Left kidney (tissue), 2 donors: ENCODE measurements around the gene NECAB2. TPM values are rescaled to one million over a fixed set of nuclear protein-coding genes. Genes with fewer than 3 reads are reported as not detected.

Source experiments
- DNase-seq: peaks from one replicate; pipeline ENCODE4 v3.0.0-alpha.2; 2013
- polyA plus RNA-seq: library from polyadenylated mRNA; unstranded; fragments of 120-200 nt; gene quantifications from one replicate; pipeline ENCODE4 v1.2.1, GENCODE V29; 2013; ENCODE audit not compliant: insufficient read length

Gene NECAB2
- polyA plus RNA-seq, 1 donor: 2.6 TPM

GRCh38 chr16:84045001-84045817 lies 77.2 kb downstream of the NECAB2 start:
- DNase-seq: no peak

- DNase-seq: no peak
Observed at GRCh38 chr16:84045818-84046470, 77.9 kb downstream of the NECAB2 start.

- no peak for DNase-seq
Observed at GRCh38 chr16:84047206-84047605, 79.2 kb downstream of the NECAB2 start.

- no peak for DNase-seq
Observed at GRCh38 chr16:84047626-84048025, 79.6 kb downstream of the NECAB2 start.

- no peak for DNase-seq
Observed at GRCh38 chr16:84048270-84048669, 80.2 kb downstream of the NECAB2 start.

- no peak for DNase-seq
Observed at GRCh38 chr16:84048871-84049270, 80.8 kb downstream of the NECAB2 start.

- DNase-seq: no peak
Observed at GRCh38 chr16:84049403-84050060, 81.5 kb downstream of the NECAB2 start.

GRCh38 chr16:84050316-84050715 lies 82.3 kb downstream of the NECAB2 start:
- no peak for DNase-seq

- no peak for DNase-seq
Observed at GRCh38 chr16:84052071-84052622, 84.1 kb downstream of the NECAB2 start.

Other genes starting within 250 kb of the NECAB2 start
- 217 TPM for gene HSBP1, start 160.3 kb upstream of the NECAB2 start, polyA plus RNA-seq
- gene MLYCD, start 69.1 kb upstream of the NECAB2 start, polyA plus RNA-seq: 5.3 TPM
- 0.30 TPM for gene OSGIN1, start 15.0 kb upstream of the NECAB2 start, polyA plus RNA-seq
- not detected for gene SLC38A8, start 74.6 kb downstream of the NECAB2 start, polyA plus RNA-seq
- 110 TPM for gene MBTPS1, start 148.7 kb downstream of the NECAB2 start, polyA plus RNA-seq
- gene HSDL1, start 176.9 kb downstream of the NECAB2 start, polyA plus RNA-seq: 60.2 TPM
- gene DNAAF1, start 177.1 kb downstream of the NECAB2 start, polyA plus RNA-seq: 7.1 TPM
- 40.1 TPM for gene TAF1C, start 218.8 kb downstream of the NECAB2 start, polyA plus RNA-seq
- gene ADAD2, start 222.9 kb downstream of the NECAB2 start, polyA plus RNA-seq: not detected